ENCODE data around the gene SUFU.

GRCh38 chr10:102522874-102523249 is 19.1 kb downstream of the SUFU start:
- no peak for TF ChIP-seq CTCF (IDR thresholded peaks at IDR 0.05)
- TF ChIP-seq POLR2A (IDR thresholded peaks at IDR 0.05), result no peak

Data from esophagus squamous epithelium (tissue), 4 donors.